Measurements from ENCODE around the gene PRR12. TPM values are rescaled to one million over a fixed set of nuclear protein-coding genes. Genes with fewer than 3 reads are reported as not detected.

The PRR12 gene
- total and polyA plus RNA-seq, 2 donors (not counting 3 experiments of a cell fraction or from before 2014, with no cell fraction given) = 1.9 to 37.0 TPM

GRCh38 chr19:49573009-49573408 lies 18.0 kb upstream of the PRR12 start:
- POLR2A ChIA-PET = no interaction called here
- Histone ChIP-seq H3K27ac (ENCODE audit: insufficient read depth, low read depth, low read length) (no peak overlapping the region), H3K4me2 (ENCODE audit: insufficient read depth, low read length) (no peak overlapping the region), H3K9me3 (replicated peaks; ENCODE audit: control insufficient read depth, insufficient read depth, low read length) (no peaks in the 10 kb centered on the region), H3K4me1 (ENCODE audit: control insufficient read depth, extremely low read depth, insufficient read depth, low read length) (no peaks in the 10 kb centered on the region), H2AFZ (ENCODE audit: low read depth, low read length) (no peak overlapping the region), H3K9me1 (replicated peaks; ENCODE audit: control insufficient read depth, extremely low read depth, insufficient read depth, low read length) (no peaks in the 10 kb centered on the region), H4K20me1 (replicated peaks; ENCODE audit: control insufficient read depth, extremely low read depth, insufficient read depth, low read length) (no peaks in the 10 kb centered on the region), H3K27me3 (ENCODE audit: control insufficient read depth in 2 of 2, insufficient read depth in 2 of 2, low read length in 2 of 2) (no peaks in the 10 kb centered on the region), H3K4me3 (replicated peaks in 1 of 3; ENCODE audit: insufficient read depth in 1 of 3, low read depth in 1 of 3, low read length in 3 of 3) (no peak overlapping the region), H3K9ac (replicated peaks; ENCODE audit: extremely low read depth, insufficient read depth, low read length) (no peak overlapping the region), H3K36me3 (ENCODE audit: control insufficient read depth in 2 of 2, extremely low read depth in 1 of 2, insufficient read depth in 2 of 2, low read length in 2 of 2) (peaks cover 4 to 10% of the 10 kb centered on the region in 2 experiments), H3K79me2 (ENCODE audit: control insufficient read depth, insufficient read depth, low read length) (peaks cover 43% of the 10 kb centered on the region)
- BruUV-seq (replicated peaks) = no TSS peak
- intact Hi-C loops (cut with micrococcal nuclease) (no loop called here), dilution Hi-C loops (cut with MboI; ENCODE audit: extremely low pct_ligation_motif_present, low sequenced_read_pairs) (no loop called here)
- TF ChIP-seq CTCF (IDR thresholded peaks at IDR 0.05; ENCODE audit: extremely low read depth in 1 of 2, insufficient read depth in 1 of 2, low read depth in 1 of 2, low read length in 2 of 2) (no peak), JUN (IDR thresholded peaks at IDR 0.05; ENCODE audit: borderline replicate concordance, insufficient read depth, insufficient read length, low read depth) (no peak), EZH2 (IDR thresholded peaks at IDR 0.05; ENCODE audit: borderline replicate concordance, low read depth, low read length, severe bottlenecking) (no peak), MYC (IDR thresholded peaks at IDR 0.05; ENCODE audit: low read depth, low read length) (no peak), POLR2AphosphoS5 (IDR thresholded peaks at IDR 0.05; ENCODE audit: insufficient read depth, low read depth, low read length) (no peak), FOS (IDR thresholded peaks at IDR 0.05; ENCODE audit: borderline replicate concordance, insufficient read depth, low read length) (no peak), GATA2 (IDR thresholded peaks at IDR 0.05; ENCODE audit: insufficient read depth, insufficient read length, low read depth, low read length) (no peak), POLR2A (IDR thresholded peaks at IDR 0.05; ENCODE audit: low read depth, low read length) (no peak), MAX (IDR thresholded peaks at IDR 0.05; ENCODE audit: insufficient read depth, insufficient read length) (no peak)
- CTCF ChIA-PET = interaction anchor here (4.6 kb wide), 1 partner anchor 20 kb away, joined by 50 read pairs; no protein-coding TSS in a partner anchor
- DNase-seq (ENCODE audit: low read depth, low spot score) (no peak), FAIRE-seq (no peak)
